GM18505 (cell line): ENCODE data around the gene FAM3D.
"Not testable (repeated sequence)": the region's sequence is repeated elsewhere in the genome, so short reads cannot be mapped to it uniquely, and the experiment has no call there.

Experiments used
- ATAC-seq: cut with Tn5 transposase; IDR thresholded peaks from one replicate; pipeline ENCODE4 v1.9.1; 2021; ENCODE audit not compliant: unreplicated experiment
- POLR2A ChIP-seq: IDR thresholded peaks from 4 replicates; pipeline ENCODE4 v1.6.1; 2011; ENCODE audit warnings: borderline replicate concordance; ENCODE audit not compliant: insufficient read depth, insufficient read length; ENCODE audit errors: extremely low read depth

Gene FAM3D, protein sequence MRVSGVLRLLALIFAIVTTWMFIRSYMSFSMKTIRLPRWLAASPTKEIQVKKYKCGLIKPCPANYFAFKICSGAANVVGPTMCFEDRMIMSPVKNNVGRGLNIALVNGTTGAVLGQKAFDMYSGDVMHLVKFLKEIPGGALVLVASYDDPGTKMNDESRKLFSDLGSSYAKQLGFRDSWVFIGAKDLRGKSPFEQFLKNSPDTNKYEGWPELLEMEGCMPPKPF

DNA sequence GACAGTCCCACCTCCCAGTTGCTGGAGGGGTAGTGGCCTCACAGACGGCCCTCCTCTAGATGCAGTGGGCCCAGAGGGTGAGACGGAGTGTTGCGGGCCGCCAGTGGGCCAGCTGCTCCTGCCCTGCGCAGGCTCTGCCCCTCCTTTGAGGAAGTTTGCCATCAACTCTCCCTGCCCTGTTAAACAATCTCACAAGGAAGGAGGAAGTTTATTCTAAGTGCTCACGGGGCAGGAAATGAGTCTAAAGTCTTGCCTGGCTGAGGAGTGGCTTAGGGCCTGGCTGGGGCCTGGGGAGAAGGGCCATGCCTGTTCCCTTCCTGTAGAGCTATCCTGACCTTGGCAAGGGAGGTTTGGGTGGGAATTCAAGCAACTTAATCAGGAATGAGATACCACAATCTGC is at the start of gene FAM3D:
Gene FAM3D (minus strand): TSS at position 92 of the 400 bp plus-strand sequence. CDS start 11,211 bp downstream, outside the sequence.
- ATAC-seq = no peak
- TF ChIP-seq POLR2A = no peak

DNA sequence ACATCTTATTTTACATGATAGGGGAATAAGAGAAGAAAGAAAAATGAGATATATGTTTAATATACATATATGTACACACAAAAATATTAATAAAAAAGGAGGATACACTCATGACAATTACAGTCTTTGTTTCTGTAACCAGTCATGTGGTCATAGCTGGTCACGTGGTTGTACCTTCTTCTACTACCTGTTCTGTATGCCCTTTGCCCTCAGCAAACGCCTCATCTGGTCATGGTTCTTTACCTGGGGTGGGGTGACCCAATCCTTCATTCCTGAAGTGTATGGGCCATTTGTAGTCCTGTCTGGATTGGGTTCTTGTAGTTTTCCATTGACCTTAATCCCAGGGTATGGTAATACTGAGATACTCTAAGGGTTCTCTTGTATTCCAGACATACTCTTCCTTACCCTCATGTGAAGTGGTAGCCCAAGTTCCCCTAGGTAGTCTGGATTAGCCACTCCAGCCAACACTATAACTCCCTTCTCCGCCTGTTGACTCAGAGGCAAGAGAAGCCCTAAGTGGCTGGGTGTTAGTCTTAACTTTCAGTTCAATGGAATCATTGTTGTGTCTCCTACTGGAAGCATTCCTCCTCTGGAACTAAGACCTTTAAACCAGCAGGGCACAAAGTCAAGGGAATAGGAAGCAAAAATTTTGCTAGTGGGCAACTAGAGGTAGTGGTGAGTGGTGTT is 47.3 kb upstream of the FAM3D start:
- TF ChIP-seq POLR2A = no peak
- ATAC-seq = no peak

DNA sequence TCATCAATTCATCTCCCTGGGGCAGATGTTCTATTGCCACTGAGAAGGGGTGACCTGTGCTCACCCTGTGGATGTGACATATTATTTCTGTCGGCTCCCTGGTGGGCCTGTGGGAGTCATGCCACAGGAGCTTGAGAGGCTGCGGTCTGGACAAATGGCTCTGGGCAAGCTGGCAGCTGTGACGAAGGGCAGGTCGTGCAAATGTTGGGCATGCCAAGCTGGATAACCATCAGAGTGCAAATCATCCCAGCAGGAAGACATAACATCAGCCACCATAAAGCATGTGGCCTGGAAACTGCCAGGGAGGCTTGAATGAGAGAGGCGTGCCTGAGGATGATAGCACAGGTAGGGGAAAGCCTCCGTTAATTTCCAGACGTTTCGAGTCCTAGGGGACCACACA is 45.3 kb upstream of the FAM3D start:
- ATAC-seq = no peak
- TF ChIP-seq POLR2A = no peak

DNA sequence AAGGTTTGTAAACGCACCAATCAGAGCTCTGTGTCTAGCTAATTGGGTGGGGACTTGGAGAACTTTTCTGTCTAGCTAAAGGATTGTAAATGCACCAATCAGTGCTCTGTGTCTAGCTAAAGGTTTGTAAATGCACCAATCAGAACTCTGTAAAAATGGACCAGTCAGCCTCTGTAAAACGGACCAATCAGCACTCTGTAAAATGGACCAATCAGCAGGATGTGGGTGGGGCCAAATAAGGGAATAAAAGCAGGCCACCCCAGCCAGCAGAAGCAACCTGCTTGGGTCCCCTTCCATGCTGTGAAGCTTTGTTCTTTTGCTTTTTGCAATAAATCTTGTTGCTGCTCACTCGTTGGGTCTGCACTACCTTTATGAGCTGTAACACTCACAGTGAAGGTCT is 42.4 kb upstream of the FAM3D start:
- not testable (repeated sequence) for ATAC-seq

DNA sequence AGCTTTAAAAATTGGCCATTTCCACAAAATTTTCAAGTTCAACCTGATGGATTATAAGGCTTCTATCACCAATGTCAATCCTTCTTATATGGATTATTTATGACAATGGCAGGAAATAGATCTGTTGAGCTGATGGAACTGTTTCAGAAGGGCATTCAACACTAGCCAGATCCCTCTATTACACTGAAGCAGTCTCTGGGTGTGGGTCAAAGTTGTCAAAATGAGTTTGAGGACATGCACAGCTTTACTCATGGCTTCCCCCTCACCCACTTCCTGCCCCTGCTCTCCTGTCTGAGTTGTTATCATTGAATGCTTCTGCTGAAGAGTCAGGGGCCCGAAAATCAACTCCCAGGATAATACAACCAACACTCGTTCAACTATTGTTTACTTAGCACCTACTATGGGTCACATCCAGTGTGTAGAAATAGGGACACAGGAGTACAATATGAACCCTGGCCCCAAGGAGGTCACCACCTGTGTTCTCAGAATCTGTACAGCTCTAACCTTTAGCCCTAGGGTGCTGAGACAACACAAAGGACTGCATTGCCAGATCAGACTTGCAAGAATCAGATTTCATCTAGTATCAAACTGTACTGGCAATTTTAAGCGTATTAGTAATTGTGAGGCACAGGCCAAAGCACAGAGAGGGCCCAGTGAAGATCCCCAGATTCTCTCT is 41.7 kb upstream of the FAM3D start:
- ATAC-seq = no peak
- TF ChIP-seq POLR2A = no peak

DNA sequence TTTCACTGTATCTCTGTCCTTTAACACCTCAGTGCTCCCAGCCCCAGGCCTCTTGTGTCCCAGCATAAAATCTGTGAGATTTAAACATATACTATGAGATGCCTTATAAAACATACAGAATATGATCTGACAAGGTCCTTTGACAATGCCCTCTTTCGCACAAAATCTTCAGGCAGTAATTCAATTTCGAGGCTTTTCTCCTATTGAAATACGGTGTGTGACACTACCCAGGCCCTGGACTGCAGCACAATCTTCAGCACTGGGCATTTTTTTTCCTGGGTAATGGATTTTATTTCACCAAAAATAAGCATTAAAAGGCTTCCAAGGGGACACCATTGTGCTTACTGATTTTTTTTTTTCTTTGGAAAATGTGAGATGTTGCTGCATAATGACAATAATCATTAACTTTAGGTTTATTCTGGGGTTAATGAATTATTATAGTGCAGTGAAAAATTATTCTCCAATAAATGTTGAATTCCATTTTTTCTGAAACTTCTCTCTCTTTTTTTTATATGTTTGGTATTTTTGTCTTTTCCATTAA is 40.9 kb upstream of the FAM3D start:
- ATAC-seq = no peak
- TF ChIP-seq POLR2A = no peak

DNA sequence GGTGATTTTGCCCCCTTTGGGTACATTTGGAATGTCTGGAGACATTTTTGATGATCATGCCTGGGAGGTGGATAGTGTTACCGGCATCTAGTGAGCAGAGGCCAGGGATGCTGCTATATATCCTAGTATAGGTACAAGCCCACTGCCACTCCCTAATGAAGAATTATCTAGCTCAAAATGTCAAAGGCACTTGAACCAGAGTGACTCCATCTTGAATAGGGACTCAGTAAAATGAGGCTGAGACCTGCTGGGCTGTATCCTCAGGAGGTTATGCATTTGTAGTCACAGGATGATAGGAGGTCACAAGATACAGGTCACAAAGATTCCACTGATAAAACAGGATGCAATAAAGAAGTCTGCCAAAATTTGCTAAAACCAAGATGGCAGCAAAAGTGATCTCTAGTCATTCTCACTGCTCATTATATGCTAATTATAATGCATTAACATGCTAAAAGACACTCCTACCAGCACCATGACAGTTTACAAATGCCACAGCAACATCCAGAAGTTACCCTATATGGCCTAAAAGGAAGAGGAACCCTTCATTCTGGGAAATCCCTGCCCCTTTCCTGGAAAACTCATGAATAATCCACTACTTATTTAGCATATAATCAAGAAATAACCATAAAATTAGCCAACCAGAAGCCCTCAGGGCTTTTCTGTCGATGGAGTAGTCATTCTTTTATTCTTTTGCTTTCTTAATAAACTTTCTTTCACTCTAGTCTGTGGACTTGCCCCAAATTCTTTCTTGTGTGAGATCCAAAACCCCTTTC is 40.0 kb upstream of the FAM3D start:
- ATAC-seq = no peak
- TF ChIP-seq POLR2A = no peak

DNA sequence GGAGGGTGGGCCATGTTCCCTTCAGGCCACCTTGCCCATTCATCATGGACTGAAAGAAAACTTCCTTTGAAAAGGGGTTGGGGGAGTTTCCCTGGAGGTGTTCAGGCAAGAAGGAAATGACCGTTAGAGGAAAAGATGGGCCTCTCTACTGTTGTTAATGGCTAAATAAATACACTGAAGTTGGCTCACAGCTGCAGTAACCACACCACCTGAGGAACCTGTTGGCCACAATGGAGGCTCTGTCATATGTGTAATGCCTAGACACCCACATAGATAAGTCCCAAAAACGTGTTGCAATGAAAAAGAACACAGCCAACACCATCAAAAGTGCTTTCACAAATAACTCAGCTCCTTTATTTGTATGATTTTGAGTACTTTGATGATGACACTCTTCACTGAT is 38.2 kb upstream of the FAM3D start:
- TF ChIP-seq POLR2A = no peak
- no peak for ATAC-seq

DNA sequence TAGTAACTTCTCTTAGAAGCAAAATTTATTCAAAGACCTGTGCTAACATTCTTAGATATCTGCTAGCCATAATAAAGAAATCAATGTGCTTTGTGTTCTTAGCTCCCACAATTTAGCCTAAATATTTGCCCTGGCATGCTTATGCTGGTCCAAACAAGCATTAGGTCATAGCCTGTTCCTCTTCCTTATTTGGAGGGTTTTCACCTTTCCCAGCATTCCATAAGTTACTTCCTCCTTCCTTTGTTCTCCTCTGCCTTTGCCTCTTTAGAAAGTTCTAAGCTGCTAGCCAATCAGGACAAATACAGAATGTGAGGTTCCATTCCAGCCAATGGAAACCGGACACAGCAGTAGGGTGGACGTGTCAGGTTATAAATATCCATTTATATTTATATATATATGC is 37.7 kb upstream of the FAM3D start:
- not testable (repeated sequence) for ATAC-seq

DNA sequence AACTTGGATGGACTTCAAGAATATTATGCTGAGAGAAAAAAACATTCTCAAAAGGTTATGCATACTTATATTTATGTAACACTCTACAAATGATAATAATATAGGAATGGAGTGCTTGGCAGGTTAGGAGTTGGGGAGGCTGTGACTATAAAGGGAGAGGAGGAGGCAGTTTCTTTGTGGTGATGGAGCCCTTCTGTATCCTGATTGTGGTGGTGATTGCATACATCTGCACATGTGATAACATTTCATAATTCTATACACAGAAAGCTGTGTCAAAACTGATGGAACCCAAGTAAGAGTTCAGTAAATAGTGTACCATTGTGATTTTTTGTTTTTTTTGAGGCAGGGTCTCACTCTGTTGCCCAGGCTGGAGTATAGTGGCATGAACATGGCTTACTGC is 31.7 kb upstream of the FAM3D start:
- no peak for ATAC-seq
- TF ChIP-seq POLR2A = no peak

DNA sequence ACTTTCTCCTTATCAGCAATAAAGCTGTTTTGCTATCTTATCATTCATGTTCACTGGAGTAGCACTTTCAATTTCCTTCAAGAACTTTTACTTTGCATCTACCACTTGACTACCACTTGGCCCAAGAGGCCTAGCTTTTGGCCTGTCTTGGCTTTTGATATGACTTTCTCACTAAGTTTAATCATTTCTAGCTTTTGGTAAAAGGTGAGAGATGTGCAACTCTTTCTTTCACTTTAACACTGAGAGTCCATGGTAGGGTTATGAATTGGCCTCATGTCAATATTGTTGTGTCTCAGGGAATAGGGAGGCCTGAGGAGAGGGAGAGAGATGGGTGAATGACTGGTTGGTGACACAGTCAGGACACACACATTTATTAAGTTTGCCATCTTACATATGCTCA is 31.0 kb upstream of the FAM3D start:
- no peak for ATAC-seq
- TF ChIP-seq POLR2A = no peak

DNA sequence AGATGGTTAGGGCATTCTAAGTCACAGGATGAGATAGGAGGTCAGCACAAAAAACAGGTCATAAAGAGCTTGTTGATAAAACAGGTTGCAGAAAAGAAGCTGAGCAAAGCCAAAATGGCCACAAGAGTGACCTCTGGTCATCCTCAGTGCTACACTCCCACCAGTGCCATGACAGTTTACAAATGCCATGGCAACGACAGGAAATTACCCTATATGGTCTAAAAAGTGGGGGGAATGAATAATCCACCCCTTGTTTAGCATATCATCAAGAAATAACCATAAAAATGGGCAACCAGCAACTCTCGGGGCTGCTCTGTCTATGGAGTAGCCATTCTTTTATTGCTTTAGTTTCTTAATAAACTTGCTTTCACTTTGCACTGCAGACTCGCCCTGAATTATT is 30.2 kb upstream of the FAM3D start:
- ATAC-seq = not testable (repeated sequence)

DNA sequence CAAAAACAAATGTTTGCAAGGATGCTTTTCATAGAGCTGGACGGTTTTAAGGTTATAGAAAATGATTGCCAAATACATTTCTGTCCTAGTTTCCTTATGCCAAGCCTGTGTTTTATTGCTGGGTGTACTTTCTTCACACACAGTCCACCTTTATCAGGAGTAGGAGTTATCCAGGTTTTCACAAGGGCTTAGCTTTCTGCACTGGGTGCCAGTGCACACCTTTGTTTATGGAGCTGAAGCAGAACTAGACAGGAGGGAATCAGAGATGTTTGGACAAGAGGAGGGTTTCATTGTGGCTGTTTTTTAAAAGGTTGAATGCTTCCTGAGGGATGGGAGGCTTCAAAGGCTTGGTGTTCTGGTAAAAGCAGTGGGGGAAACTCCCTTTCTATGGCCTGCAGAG is 29.5 kb upstream of the FAM3D start:
- no peak for TF ChIP-seq POLR2A
- no peak for ATAC-seq

DNA sequence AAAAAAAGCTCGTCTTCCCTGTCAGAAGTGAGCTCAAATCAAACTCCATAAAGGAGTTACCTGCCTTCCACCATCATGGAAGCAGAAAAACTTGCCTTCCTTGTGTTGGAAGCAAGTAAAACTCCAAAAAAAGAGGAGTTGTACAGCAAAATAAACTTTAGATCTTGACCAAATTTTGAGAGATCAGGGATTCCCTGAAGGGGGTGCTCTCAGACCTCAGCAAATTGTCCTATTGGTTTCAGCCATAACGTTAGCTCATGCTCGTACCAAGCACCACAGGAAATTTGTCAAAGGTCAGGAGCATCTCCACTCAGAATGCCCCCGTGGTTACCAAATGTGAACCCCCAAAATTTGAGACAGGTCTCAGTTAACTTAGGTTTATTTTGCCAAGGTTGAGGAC is 28.7 kb upstream of the FAM3D start:
- not testable (repeated sequence) for ATAC-seq
